Gastrocnemius medialis (tissue), 4 donors: ENCODE measurements around the gene MYRF.

Experiments used
- POLR2A ChIP-seq, 2 donors: fragments of 450-650 bp; IDR thresholded peaks; one replicate each; pipeline ENCODE4 v1.6.1; 2017; ENCODE audit warnings: antibody characterized with exemption in 2 of 2, mild to moderate bottlenecking in 2 of 2, moderate library complexity in 2 of 2
- TF ChIP-seq, protein P1 (sequence below), 5 experiments: fragments of 450-650 bp in 3 of 5; fragments of 200-600 bp in 2 of 5; sonication (generic) in 2 of 5; IDR thresholded peaks in 4 of 5; conservative IDR thresholded peaks in 1 of 5; 1 replicate in 4 of 5; 2 replicates in 1 of 5; pipeline ENCODE4 v1.5.1; 2016 to 2019; ENCODE audit warnings: antibody characterized with exemption in 5 of 5, mild to moderate bottlenecking in 3 of 5, moderate library complexity in 3 of 5

GRCh38 chr11:61709572-61709971 is 42.9 kb upstream of the MYRF start:
- TF ChIP-seq, protein P1, sequence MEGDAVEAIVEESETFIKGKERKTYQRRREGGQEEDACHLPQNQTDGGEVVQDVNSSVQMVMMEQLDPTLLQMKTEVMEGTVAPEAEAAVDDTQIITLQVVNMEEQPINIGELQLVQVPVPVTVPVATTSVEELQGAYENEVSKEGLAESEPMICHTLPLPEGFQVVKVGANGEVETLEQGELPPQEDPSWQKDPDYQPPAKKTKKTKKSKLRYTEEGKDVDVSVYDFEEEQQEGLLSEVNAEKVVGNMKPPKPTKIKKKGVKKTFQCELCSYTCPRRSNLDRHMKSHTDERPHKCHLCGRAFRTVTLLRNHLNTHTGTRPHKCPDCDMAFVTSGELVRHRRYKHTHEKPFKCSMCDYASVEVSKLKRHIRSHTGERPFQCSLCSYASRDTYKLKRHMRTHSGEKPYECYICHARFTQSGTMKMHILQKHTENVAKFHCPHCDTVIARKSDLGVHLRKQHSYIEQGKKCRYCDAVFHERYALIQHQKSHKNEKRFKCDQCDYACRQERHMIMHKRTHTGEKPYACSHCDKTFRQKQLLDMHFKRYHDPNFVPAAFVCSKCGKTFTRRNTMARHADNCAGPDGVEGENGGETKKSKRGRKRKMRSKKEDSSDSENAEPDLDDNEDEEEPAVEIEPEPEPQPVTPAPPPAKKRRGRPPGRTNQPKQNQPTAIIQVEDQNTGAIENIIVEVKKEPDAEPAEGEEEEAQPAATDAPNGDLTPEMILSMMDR (IDR thresholded peaks at IDR 0.05 in 4 of 5, conservative IDR thresholded peaks at IDR 0.05 in 1 of 5): no peak
- no peak for TF ChIP-seq POLR2A (IDR thresholded peaks at IDR 0.05)
